Natural killer cell (primary cell): ENCODE data around the gene STIM2. TPM values are rescaled to one million over a fixed set of nuclear protein-coding genes. Genes with fewer than 3 reads are reported as not detected.
A peak's percentile ranks its signal among the peaks of the same experiment; 100 is the strongest.

ENCODE experiments used
- ATAC-seq, 3 donors: fragments of 150-1000 bp in 2 of 3; fragments of 200-7000 bp in 1 of 3; cut with Tn5 transposase; 1 replicate in 1 of 3; 2 replicates in 2 of 3; pipeline ENCODE4 v1.10.0; 2021; ENCODE audit warnings: mild to moderate bottlenecking in 2 of 3, moderate library complexity in 2 of 3
- DNase-seq, 2 donors: peaks; one replicate each; pipeline versions ENCODE4 v3.0.0 to v3.0.0-alpha.2; 2013 to 2021; ENCODE audit warnings: mixed read lengths in 1 of 2
- H3K27ac ChIP-seq: one replicate; pipeline ENCODE4 v1.5.1; 2013; ENCODE audit warnings: mild to moderate bottlenecking, low read length
- H3K27me3 ChIP-seq: one replicate; pipeline ENCODE4 v1.6.1; 2013; ENCODE audit warnings: low read length; ENCODE audit not compliant: control insufficient read depth, insufficient read depth
- H3K36me3 ChIP-seq: one replicate; pipeline ENCODE4 v1.6.1; 2013; ENCODE audit warnings: low read length; ENCODE audit not compliant: control insufficient read depth, insufficient read depth
- H3K4me1 ChIP-seq: one replicate; pipeline ENCODE4 v1.6.1; 2013; ENCODE audit warnings: low read length; ENCODE audit not compliant: control insufficient read depth, insufficient read depth
- H3K4me3 ChIP-seq: one replicate; pipeline ENCODE4 v1.5.1; 2013; ENCODE audit warnings: low read length
- H3K9me3 ChIP-seq: one replicate; pipeline ENCODE4 v1.6.1; 2013; ENCODE audit warnings: low read length; ENCODE audit not compliant: control insufficient read depth, insufficient read depth
- H3K27ac Mint-ChIP-seq, 2 donors: one replicate each; pipeline ENCODE4 v1.8.0; 2022; ENCODE audit warnings: mild to moderate bottlenecking in 2 of 2, mixed read lengths in 2 of 2, moderate library complexity in 1 of 2
- H3K27me3 Mint-ChIP-seq, 2 donors: one replicate each; pipeline ENCODE4 v1.8.0; 2022; ENCODE audit warnings: low read depth in 2 of 2, mixed read lengths in 2 of 2
- H3K36me3 Mint-ChIP-seq: one replicate; pipeline ENCODE4 v1.8.0; 2022; ENCODE audit warnings: mixed read lengths
- H3K4me1 Mint-ChIP-seq, 2 donors: one replicate each; pipeline ENCODE4 v1.8.0; 2022; ENCODE audit warnings: mixed read lengths in 2 of 2
- H3K4me3 Mint-ChIP-seq: one replicate; pipeline ENCODE4 v1.8.0; 2022; ENCODE audit warnings: mild to moderate bottlenecking, moderate library complexity, mixed read lengths
- H3K9me3 Mint-ChIP-seq, 2 donors: one replicate each; pipeline ENCODE4 v1.8.0; 2022; ENCODE audit warnings: mixed read lengths in 2 of 2
- CTCF ChIP-seq: fragments of 200-600 bp; IDR thresholded peaks from one replicate; pipeline ENCODE4 v1.8.0; 2022; ENCODE audit warnings: antibody characterized with exemption
- WGBS: methylation state at CpG from one replicate; pipeline ENCODE4 v1.1.7; 2013; ENCODE audit warnings: missing lambda C conversion rate; ENCODE audit not compliant: insufficient coverage; 5-methylcytosine and 5-hydroxymethylcytosine counted together
- intact Hi-C: fragments of 100-400 bp; cut with micrococcal nuclease; formaldehyde crosslinking; loops from one replicate; pipeline ENCODE4 v1.14.2; 2022
- total RNA-seq, 4 donors: library from RNA; stranded (reverse); fragments of 120-200 nt in 1 of 4; gene quantifications; one replicate each; pipeline versions ENCODE4 v1.2.3 to v1.2.4, GENCODE V29; 2013 to 2022

STIM2 gene
- total RNA-seq, 3 donors from 2014 or later (not counting 1 experiment from before 2014, with no cell fraction given) = 98.3 to 104 (median 100) TPM

- DNase-seq (no peak), ATAC-seq (no peak)
- Mint-ChIP-seq H3K27ac (peak overlapping the region in 1 of 2 donors; percentile 47), H3K36me3 (no peaks in the 10 kb centered on the region), H3K9me3 (peaks cover 0 to 3% of the 10 kb centered on the region in 2 donors), H3K27me3 (no peaks in the 10 kb centered on the region), H3K4me1 (peaks cover 32 to 39% of the 10 kb centered on the region in 2 donors), H3K4me3 (no peak overlapping the region)
- Histone ChIP-seq H3K27ac (no peak overlapping the region), H3K36me3 (no peaks in the 10 kb centered on the region), H3K9me3 (peaks cover 8% of the 10 kb centered on the region), H3K4me3 (no peak overlapping the region), H3K4me1 (peaks cover 19% of the 10 kb centered on the region), H3K27me3 (no peaks in the 10 kb centered on the region)
- WGBS = no CpG with 5 or more reads among the region's 1 CpG
- intact Hi-C loops = no loop called here
- TF ChIP-seq CTCF = no peak
Observed at GRCh38 chr4:26820346-26820745, 40.3 kb upstream of the STIM2 start.

GRCh38 chr4:26821031-26821430, 39.6 kb upstream of the STIM2 start:
- Mint-ChIP-seq H3K36me3 (no peaks in the 10 kb centered on the region), H3K4me3 (no peak overlapping the region), H3K4me1 (peaks cover 31 to 39% of the 10 kb centered on the region in 2 donors), H3K9me3 (peaks cover 0 to 3% of the 10 kb centered on the region in 2 donors), H3K27ac (no peak overlapping the region), H3K27me3 (no peaks in the 10 kb centered on the region)
- Histone ChIP-seq H3K27ac (no peak overlapping the region), H3K9me3 (peaks cover 8% of the 10 kb centered on the region), H3K4me3 (no peak overlapping the region), H3K27me3 (no peaks in the 10 kb centered on the region), H3K4me1 (peaks cover 19% of the 10 kb centered on the region), H3K36me3 (no peaks in the 10 kb centered on the region)
- TF ChIP-seq CTCF = no peak
- ATAC-seq (no peak), DNase-seq (no peak)
- intact Hi-C loops = no loop called here
- WGBS = 96% methylated on average over 3 of the region's 3 CpGs

GRCh38 chr4:26821677-26822503, 38.8 kb upstream of the STIM2 start:
- no peaks in the 10 kb centered on the region for H3K36me3 Mint-ChIP-seq
- Histone ChIP-seq H3K27me3 (no peaks in the 10 kb centered on the region), H3K9me3 (peaks cover 8% of the 10 kb centered on the region), H3K4me1 (peaks cover 19% of the 10 kb centered on the region), H3K27ac (no peak overlapping the region), H3K4me3 (no peak overlapping the region), H3K36me3 (no peaks in the 10 kb centered on the region)
- no peak for TF ChIP-seq CTCF
- 77% methylated on average over 11 of the region's 11 CpGs for WGBS
- H3K4me3 Mint-ChIP-seq = peak overlapping the region; percentile 63
- H3K4me1 Mint-ChIP-seq = peaks cover 31 to 39% of the 10 kb centered on the region in 2 donors
- H3K9me3 Mint-ChIP-seq = peaks cover 0 to 3% of the 10 kb centered on the region in 2 donors
- ATAC-seq (no peak), DNase-seq (no peak)
- peak overlapping the region; percentile 84 to 92 for H3K27ac Mint-ChIP-seq
- H3K27me3 Mint-ChIP-seq = no peaks in the 10 kb centered on the region
- intact Hi-C loops = loop anchor here (1.0 kb wide), 1 partner anchor 34 kb away; no protein-coding TSS in a partner anchor
